Endodermal cell (in vitro differentiated cells): ENCODE measurements around the gene HBS1L. TPM values are rescaled to one million over a fixed set of nuclear protein-coding genes. Genes with fewer than 3 reads are reported as not detected.

Source experiments
- DNase-seq: peaks from one replicate; pipeline ENCODE4 v3.0.0-alpha.2; 2017
- H3K27ac ChIP-seq: 2 replicates; pipeline ENCODE4 v1.5.1; 2013; ENCODE audit warnings: mild to moderate bottlenecking, low read depth, low read length, moderate library complexity
- H3K27me3 ChIP-seq: 2 replicates; pipeline ENCODE4 v1.6.1; 2013; ENCODE audit warnings: mild to moderate bottlenecking, low read length, moderate library complexity; ENCODE audit not compliant: insufficient read depth, control insufficient read depth, poor library complexity, severe bottlenecking
- H3K36me3 ChIP-seq: 2 replicates; pipeline ENCODE4 v1.7.0; 2013; ENCODE audit warnings: mild to moderate bottlenecking, low read length, moderate library complexity; ENCODE audit not compliant: control insufficient read depth, insufficient read depth
- H3K4me1 ChIP-seq: one replicate; pipeline ENCODE4 v1.7.0; 2013; ENCODE audit warnings: low read length; ENCODE audit not compliant: control insufficient read depth, insufficient read depth
- H3K4me3 ChIP-seq: 2 replicates; pipeline ENCODE4 v1.5.1; 2013; ENCODE audit warnings: mild to moderate bottlenecking, low read length, moderate library complexity
- H3K9ac ChIP-seq: 2 replicates; pipeline ENCODE4 v1.6.1; 2013; ENCODE audit warnings: mild to moderate bottlenecking, low read length, moderate library complexity; ENCODE audit not compliant: poor library complexity, severe bottlenecking; ENCODE audit errors: extremely low read depth
- H3K9me3 ChIP-seq: 2 replicates; pipeline ENCODE4 v1.6.1; 2013; ENCODE audit warnings: mild to moderate bottlenecking, low read length, moderate library complexity; ENCODE audit not compliant: control insufficient read depth
- H3K27ac Mint-ChIP-seq: 2 replicates; pipeline ENCODE4 v1.8.0; 2020; ENCODE audit warnings: mixed read lengths
- H3K27me3 Mint-ChIP-seq: 2 replicates; pipeline ENCODE4 v1.8.0; 2021; ENCODE audit warnings: mild to moderate bottlenecking, mixed read lengths; ENCODE audit not compliant: insufficient read depth
- H3K36me3 Mint-ChIP-seq: 2 replicates; pipeline ENCODE4 v1.8.0; 2020; ENCODE audit warnings: low read depth, mixed read lengths
- H3K4me1 Mint-ChIP-seq: 2 replicates; pipeline ENCODE4 v1.8.0; 2020; ENCODE audit warnings: mixed read lengths
- H3K4me3 Mint-ChIP-seq: 2 replicates; pipeline ENCODE4 v1.8.0; 2020; ENCODE audit warnings: mild to moderate bottlenecking, moderate library complexity, mixed read lengths
- H3K9me3 Mint-ChIP-seq: 2 replicates; pipeline ENCODE4 v1.8.0; 2020; ENCODE audit warnings: mild to moderate bottlenecking, mixed read lengths
- CTCF ChIP-seq: fragments of 200-600 bp; sonication (generic); conservative IDR thresholded peaks from 2 replicates; pipeline ENCODE4 v1.5.0; 2021; ENCODE audit warnings: antibody characterized with exemption, mild to moderate bottlenecking
- WGBS, 2 experiments: methylation state at CpG; one replicate each; pipeline versions ENCODE4 v1.1.5 to v1.1.7; 2013; ENCODE audit warnings: missing lambda C conversion rate in 2 of 2, mixed read lengths in 1 of 2; ENCODE audit not compliant: insufficient coverage in 1 of 2, insufficient read length in 1 of 2; 5-methylcytosine and 5-hydroxymethylcytosine counted together
- total RNA-seq, 2 donors: library from RNA; stranded (reverse); fragmentation: NEBNext Ultra II Directional in 1 of 2; extraction: Animal tissue kit (Norgen Biotek cat#: 25700) in 1 of 2; gene quantifications; 2 replicates in 1 of 2; 3 replicates in 1 of 2; pipeline ENCODE4 v1.2.1, GENCODE V29; 2021

Gene HBS1L
- total RNA-seq, 2 donors from 2014 or later = 106 to 122 TPM

GRCh38 chr6:135021310-135022049 lies 33.1 kb downstream of the HBS1L start:
- no peak overlapping the region for H3K9ac ChIP-seq
- no peak overlapping the region for H3K4me3 ChIP-seq
- DNase-seq = no peak
- peaks cover 3% of the 10 kb centered on the region for H3K36me3 ChIP-seq
- Mint-ChIP-seq H3K9me3 (no peaks in the 10 kb centered on the region), H3K4me1 (peaks cover 11% of the 10 kb centered on the region), H3K27ac (no peak overlapping the region), H3K36me3 (no peaks in the 10 kb centered on the region), H3K27me3 (no peaks in the 10 kb centered on the region), H3K4me3 (no peak overlapping the region)
- no peak overlapping the region for H3K27ac ChIP-seq
- no peak for TF ChIP-seq CTCF
- 87 to 88% methylated on average over 3 to 4 of the region's 4 CpGs for WGBS, 2 experiments
- no peaks in the 10 kb centered on the region for H3K27me3 ChIP-seq
- H3K9me3 ChIP-seq = no peaks in the 10 kb centered on the region
- H3K4me1 ChIP-seq = peaks cover 5% of the 10 kb centered on the region

GRCh38 chr6:135018941-135019340 lies 35.7 kb downstream of the HBS1L start:
- H3K36me3 Mint-ChIP-seq = no peaks in the 10 kb centered on the region
- peak overlapping the region; percentile 50 for H3K27ac Mint-ChIP-seq
- no peak for DNase-seq
- no peak overlapping the region for H3K4me3 ChIP-seq
- H3K4me3 Mint-ChIP-seq = no peak overlapping the region
- H3K27me3 Mint-ChIP-seq = no peaks in the 10 kb centered on the region
- peaks cover 5% of the 10 kb centered on the region for H3K4me1 ChIP-seq
- H3K9ac ChIP-seq = no peak overlapping the region
- TF ChIP-seq CTCF = no peak
- WGBS, 2 experiments = no CpG with 5 or more reads among the region's 1 CpG
- H3K27ac ChIP-seq = no peak overlapping the region
- no peaks in the 10 kb centered on the region for H3K9me3 Mint-ChIP-seq
- H3K27me3 ChIP-seq = no peaks in the 10 kb centered on the region
- peaks cover 14% of the 10 kb centered on the region for H3K4me1 Mint-ChIP-seq
- no peaks in the 10 kb centered on the region for H3K9me3 ChIP-seq
- H3K36me3 ChIP-seq = no peaks in the 10 kb centered on the region

- no peak for TF ChIP-seq CTCF
- H3K9me3 Mint-ChIP-seq = no peaks in the 10 kb centered on the region
- Histone ChIP-seq H3K4me1 (peaks cover 5% of the 10 kb centered on the region), H3K9ac (no peak overlapping the region), H3K4me3 (no peak overlapping the region), H3K27me3 (no peaks in the 10 kb centered on the region), H3K27ac (no peak overlapping the region), H3K9me3 (no peaks in the 10 kb centered on the region), H3K36me3 (no peaks in the 10 kb centered on the region)
- WGBS, 2 experiments = 92 to 96% methylated on average over 1 to 2 of the region's 2 CpGs
- H3K4me1 Mint-ChIP-seq = peaks cover 14% of the 10 kb centered on the region
- no peak overlapping the region for H3K4me3 Mint-ChIP-seq
- H3K27ac Mint-ChIP-seq = no peak overlapping the region
- H3K36me3 Mint-ChIP-seq = no peaks in the 10 kb centered on the region
- no peak for DNase-seq
- no peaks in the 10 kb centered on the region for H3K27me3 Mint-ChIP-seq
These were observed 36.6 kb downstream of the HBS1L start for GRCh38 chr6:135018052-135018451.
